Measurements from ENCODE around the gene FBXO47.
"Not testable (repeated sequence)": the region's sequence is repeated elsewhere in the genome, so short reads cannot be mapped to it uniquely, and the experiment has no call there.

The FBXO47 gene

DNA sequence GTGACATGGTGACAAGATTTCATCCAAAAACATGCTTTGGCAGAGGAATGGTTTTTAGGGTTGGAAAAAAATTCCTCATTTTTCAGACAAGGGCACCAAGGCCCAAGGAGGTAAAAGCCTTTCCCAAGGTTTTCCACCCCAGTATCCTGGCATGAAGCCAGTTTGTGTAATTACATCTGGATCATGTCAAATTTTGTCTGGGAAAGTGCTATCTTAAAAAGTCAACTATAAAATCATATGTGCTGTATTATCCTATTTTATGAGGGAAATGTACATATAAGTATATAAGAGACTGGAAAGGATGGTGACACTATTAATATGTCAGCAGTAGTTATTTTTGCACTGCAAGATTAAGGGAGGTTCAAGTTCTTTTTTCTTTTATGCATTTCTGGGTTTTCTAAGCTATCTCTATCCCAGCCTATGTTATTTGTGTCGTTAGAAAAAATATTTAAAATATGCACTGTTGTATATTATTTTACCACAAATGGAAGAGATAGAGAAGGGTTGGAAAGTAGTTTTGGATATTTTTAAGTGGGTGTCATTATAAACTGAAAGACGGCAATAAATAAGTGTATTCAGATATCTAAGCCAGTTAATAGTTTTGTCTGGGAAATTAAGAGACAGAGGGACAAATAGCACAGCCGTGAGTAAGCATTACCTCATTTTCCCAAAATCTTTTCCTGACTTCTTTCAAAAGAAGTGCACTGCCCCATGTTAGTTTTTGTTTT lies 13.5 kb upstream of the FBXO47 start:
- DNase-seq (ENCODE audit: low spot score), result no peak

GRCh38 chr17:38978180-38978579 lies 11.0 kb upstream of the FBXO47 start:
- no peak for DNase-seq (ENCODE audit: low spot score)

- not testable (repeated sequence) for DNase-seq (ENCODE audit: low spot score)
Observed at GRCh38 chr17:38976187-38976551, 9.0 kb upstream of the FBXO47 start.

- no peak for DNase-seq (ENCODE audit: low spot score)
Observed at GRCh38 chr17:38970804-38971203, 3.6 kb upstream of the FBXO47 start.

GRCh38 chr17:38970128-38970527 lies 2.9 kb upstream of the FBXO47 start:
- DNase-seq (ENCODE audit: low spot score), result no peak

- DNase-seq (ENCODE audit: low spot score), result no peak
Observed at GRCh38 chr17:38969281-38969680, 2.1 kb upstream of the FBXO47 start.

- DNase-seq (ENCODE audit: low spot score), result no peak
Observed at GRCh38 chr17:38961413-38961812, 5.8 kb downstream of the FBXO47 start.

- no peak for DNase-seq (ENCODE audit: low spot score)
Observed at GRCh38 chr17:38960402-38960801, 6.8 kb downstream of the FBXO47 start.

DNA sequence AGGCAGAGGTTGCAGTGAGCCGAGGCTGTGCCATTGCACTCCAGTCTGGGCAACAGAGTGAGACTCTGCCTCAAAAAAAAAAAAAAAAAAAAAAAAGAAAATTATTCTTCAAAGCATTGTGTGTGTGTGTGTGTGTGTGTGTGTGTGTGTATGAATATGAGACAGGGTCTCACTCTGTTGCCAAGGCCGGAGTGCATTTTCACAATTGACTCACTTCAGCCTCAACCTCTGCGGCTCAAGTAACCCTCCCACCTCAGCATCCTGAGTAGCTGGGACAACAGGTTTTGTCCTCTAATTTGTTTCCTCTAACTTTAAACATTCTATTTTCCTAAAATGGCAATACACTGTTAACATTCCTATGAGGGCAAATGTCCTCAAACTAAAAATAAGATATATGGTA lies 7.7 kb downstream of the FBXO47 start:
- no peak for DNase-seq (ENCODE audit: low spot score)

DNA sequence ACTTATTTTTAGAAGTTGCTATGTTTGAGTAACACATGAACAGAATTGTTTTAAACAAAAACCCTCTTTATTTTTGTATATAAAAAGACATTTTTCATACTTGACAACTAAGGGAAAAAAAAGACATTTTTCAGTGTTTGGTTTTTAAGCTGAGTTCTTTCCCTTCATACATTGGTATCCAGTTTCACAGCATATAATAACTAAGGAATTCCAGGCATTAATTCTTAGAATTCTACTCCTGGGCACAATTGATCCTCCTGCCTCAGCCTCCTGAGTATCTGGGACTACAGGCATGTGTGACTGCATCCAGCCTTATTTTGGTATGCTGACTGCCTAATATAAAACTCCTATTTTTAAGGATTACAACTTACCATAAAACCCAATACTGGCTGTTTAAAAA lies 8.4 kb downstream of the FBXO47 start:
- DNase-seq (ENCODE audit: low spot score), result no peak

DNA sequence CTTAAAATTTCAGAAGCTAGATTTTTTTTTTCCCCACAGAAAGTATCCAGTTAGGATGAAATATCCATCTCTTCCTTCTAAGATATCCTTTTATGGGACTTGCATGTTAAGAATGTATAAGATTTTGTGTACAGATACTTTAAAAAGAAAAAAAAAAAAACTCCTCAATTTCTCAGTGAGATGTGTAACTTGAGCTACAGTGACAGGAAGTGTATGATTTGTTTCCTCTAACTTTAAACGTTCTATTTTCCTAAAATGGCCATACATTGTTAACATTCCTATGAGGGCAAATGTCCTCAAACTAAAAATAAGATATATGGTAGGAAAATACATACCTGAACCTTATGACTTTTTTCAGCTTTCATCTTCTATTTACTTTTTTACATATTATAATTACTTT lies 8.9 kb downstream of the FBXO47 start:
- DNase-seq (ENCODE audit: low spot score), result no peak

- DNase-seq (ENCODE audit: low spot score), result not testable (repeated sequence)
Observed at GRCh38 chr17:38953800-38954199, 13.4 kb downstream of the FBXO47 start.

DNA sequence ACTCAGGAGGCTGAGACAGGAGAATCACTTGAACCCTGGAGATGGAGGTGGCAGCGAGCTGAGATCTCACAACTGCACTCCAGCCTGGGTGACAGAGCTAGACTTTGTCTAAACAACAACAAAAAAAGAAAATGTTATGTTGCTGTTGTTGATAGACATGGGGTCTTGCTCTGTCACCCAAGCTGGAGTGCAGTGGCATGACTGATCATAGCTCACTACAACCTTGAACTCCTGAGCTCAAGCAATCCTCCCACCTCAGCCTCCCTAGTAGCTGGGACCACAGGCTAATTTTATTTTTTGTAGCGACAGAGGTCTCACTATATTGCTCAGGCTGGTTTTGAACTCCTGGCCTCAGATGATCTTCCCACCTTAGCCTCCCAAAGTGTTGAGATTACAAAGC lies 20.0 kb downstream of the FBXO47 start:
- no peak for DNase-seq (ENCODE audit: low spot score)

DNA sequence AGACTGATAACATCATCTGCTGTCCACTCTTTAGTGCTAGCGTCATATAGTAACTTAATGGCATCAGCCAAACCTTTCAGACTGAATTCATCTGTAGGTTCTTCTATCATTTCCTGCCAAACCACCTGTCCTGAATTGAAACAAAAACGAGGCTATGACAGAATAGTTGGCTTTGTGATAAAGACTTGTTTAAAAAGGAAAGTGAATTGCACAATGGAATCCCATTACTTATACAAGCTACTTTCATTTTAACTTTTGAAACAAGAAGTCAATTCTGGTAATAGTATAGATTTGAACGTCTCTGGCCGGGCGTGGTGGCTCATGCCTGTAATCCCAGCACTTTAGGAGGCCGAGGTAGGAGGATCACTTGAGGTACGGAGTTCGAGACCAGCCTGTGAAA lies 23.6 kb downstream of the FBXO47 start:
- no peak for DNase-seq (ENCODE audit: low spot score)

GRCh38 chr17:38942696-38943334 lies 24.4 kb downstream of the FBXO47 start:
- no peak for DNase-seq (ENCODE audit: low spot score)

GRCh38 chr17:38940404-38940803 lies 26.8 kb downstream of the FBXO47 start:
- no peak for DNase-seq (ENCODE audit: low spot score)

- no peak for DNase-seq (ENCODE audit: low spot score)
Observed at GRCh38 chr17:38939987-38940386, 27.2 kb downstream of the FBXO47 start.

- DNase-seq (ENCODE audit: low spot score), result peak; percentile 31
Observed at GRCh38 chr17:38933962-38934361, 33.2 kb downstream of the FBXO47 start.

- DNase-seq (ENCODE audit: low spot score), result not testable (repeated sequence)
Observed at GRCh38 chr17:38930782-38931181, 36.4 kb downstream of the FBXO47 start.

DNA sequence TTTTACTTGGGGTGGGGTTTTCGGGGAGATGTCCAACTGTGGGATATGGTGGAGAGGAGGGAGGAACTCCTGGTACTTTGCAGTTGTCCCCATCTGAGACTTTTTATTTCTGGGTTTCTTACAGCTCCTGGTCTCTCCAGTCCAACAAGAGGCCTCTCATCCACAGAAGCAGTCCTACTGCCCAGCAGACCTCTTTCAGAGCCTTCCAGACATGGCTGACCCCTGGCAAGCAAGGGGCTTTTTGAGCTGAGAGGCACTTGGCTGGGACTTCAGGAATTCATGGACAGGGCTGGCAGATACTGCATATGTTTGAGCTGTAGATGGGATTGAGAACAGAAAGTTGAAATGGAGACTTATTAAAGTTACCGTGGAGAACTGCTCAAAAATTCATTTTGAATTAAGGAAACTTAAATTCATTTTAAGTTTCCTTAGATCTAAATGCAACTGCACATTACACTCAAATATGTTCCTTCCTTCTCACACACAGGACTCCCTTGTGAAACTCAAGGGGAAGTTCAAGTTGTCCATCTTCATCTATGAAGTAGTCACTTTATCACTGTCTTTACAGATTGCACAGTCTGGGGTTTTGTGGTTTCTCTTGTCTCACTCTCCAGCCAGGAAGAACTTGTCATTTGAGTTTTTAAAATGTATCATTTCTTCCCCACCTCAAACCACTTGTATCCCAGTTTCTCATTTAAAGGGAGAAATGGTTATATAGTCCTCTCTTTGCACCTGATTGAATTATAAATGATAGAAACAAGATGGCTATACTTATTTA lies 40.7 kb downstream of the FBXO47 start:
- DNase-seq (ENCODE audit: low spot score), result no peak

DNA sequence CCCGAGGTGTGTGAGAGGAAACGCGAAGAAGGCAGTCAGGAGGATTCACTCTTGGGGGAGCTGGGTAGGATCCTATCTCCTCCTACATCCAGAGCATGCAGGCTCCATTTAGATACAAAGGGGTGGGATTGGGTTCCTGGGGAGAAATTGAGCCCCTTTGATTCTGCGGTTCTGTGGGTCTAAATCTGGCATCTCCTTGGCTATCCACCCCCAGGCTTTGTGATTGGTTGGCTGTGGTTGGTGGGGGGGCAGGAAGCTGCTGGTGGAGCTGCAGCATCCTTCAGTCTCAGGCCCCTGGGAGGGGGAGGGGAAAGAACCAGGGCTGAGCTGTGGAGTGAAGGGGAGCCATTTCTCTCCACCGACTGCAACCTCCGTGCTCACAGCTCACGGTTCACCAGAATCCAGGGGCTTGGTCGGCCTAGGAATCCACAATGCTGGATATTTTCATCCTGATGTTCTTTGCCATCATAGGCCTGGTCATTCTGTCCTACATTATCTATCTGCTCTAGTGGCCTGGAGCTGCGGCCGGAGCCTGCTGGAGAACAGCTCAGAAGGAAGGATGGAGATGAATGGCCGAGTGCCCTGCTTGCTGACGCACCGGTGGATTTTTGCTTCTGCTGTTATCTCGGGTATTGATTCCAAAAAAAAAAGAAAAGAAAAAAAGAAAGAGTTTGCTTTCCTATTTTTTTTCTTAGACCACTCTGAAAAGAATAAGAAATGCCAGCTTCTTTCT lies 41.8 kb downstream of the FBXO47 start, which contains the start of gene LASP1NB:
Gene LASP1NB (plus strand): TSS at position 352 of the 733 bp plus-strand sequence.
- DNase-seq (ENCODE audit: low spot score), result no peak

- peak; percentile 15 for DNase-seq (ENCODE audit: low spot score)
Observed at GRCh38 chr17:38922538-38923297, 44.5 kb downstream of the FBXO47 start.
